Lower lobe of right lung (tissue), 2 donors: ENCODE measurements around the gene CIITA. TPM values are rescaled to one million over a fixed set of nuclear protein-coding genes. Genes with fewer than 3 reads are reported as not detected.

Experiments used
- ATAC-seq, 2 donors: fragments of 200-7000 bp; cut with Tn5 transposase; one replicate each; pipeline ENCODE4 v1.9.1; 2020 to 2022; ENCODE audit warnings: mild to moderate bottlenecking in 2 of 2, moderate library complexity in 2 of 2
- DNase-seq: peaks from one replicate; pipeline ENCODE4 v3.0.0-alpha.2; 2020
- H3K27ac ChIP-seq: fragments of 200-600 bp; one replicate; pipeline ENCODE4 v1.8.0; 2022
- H3K27me3 ChIP-seq: fragments of 200-600 bp; one replicate; pipeline ENCODE4 v1.8.0; 2022; ENCODE audit warnings: low read depth
- H3K36me3 ChIP-seq: fragments of 200-600 bp; one replicate; pipeline ENCODE4 v1.8.0; 2022; ENCODE audit warnings: mild to moderate bottlenecking
- H3K4me1 ChIP-seq: fragments of 200-600 bp; one replicate; pipeline ENCODE4 v1.8.0; 2022
- H3K4me3 ChIP-seq: fragments of 200-600 bp; one replicate; pipeline ENCODE4 v1.8.0; 2022; ENCODE audit warnings: mild to moderate bottlenecking
- H3K9me3 ChIP-seq: fragments of 200-600 bp; one replicate; pipeline ENCODE4 v1.8.0; 2022
- intact Hi-C: fragments of 100-400 bp; cut with DNase I; formaldehyde crosslinking; loops from one replicate; pipeline ENCODE4 v1.11.0; 2022
- total RNA-seq: library from RNA; stranded (reverse); fragmentation: NEBNext Ultra II Directional; extraction: Animal tissue kit (Norgen Biotek cat#: 25700); gene quantifications from one replicate; pipeline ENCODE4 v1.2.1, GENCODE V29; 2021
- TF ChIP-seq, protein P1 (sequence below): fragments of 200-600 bp; IDR thresholded peaks from one replicate; pipeline ENCODE4 v1.8.0; 2022; ENCODE audit warnings: antibody characterized with exemption, mild to moderate bottlenecking
- donor health status: DM: no; HTN: yes; CAD: no; lungs with severe emphysema.

CIITA gene
- total RNA-seq, 1 donor from 2014 or later, result 119 TPM

DNA sequence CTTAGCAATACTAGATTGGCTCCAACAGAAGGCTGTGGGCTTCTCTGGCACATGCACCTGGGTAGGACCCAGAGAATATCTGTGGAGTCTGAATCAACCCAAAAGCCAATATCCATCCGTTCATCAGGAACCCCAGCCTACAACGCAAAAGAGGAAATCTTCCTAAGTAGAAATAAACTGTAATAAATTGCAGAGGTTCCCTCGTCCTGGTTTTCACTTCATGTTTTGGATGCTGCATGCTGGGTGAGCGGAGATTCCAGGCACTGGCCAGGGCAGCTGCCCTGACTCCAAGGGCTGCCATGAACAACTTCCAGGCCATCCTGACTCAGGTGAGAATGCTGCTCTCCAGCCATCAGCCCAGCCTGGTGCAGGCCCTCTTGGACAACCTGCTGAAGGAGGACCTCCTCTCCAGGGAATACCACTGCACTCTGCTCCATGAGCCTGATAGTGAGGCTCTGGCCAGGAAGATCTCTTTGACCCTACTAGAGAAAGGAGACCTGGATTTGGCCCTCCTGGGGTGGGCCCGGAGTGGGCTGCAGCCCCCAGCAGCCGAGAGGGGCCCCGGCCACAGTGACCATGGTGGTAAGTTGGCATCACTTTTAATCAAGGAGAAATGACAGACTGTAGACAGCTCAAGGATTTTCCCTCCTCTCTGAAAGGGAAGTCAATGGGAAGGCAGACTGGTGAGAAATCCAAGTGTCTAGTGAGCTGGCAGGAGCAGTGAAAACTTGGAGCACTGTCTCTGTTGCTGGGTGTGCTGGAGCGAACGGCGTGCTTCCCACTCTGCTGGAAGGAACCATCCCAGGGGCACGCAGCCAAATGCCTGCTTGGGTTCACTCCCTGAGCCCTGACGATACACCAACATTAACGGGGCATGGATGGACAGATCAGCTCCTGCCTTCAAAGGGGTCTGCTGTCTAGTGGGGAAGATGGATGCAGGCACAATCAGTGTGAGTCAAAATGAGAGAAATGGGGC, 10.7 kb upstream of the CIITA start:
- ATAC-seq (no peak), DNase-seq (no peak)
- peak overlapping the region; percentile 71 for H3K27ac ChIP-seq
- TF ChIP-seq, protein P1, sequence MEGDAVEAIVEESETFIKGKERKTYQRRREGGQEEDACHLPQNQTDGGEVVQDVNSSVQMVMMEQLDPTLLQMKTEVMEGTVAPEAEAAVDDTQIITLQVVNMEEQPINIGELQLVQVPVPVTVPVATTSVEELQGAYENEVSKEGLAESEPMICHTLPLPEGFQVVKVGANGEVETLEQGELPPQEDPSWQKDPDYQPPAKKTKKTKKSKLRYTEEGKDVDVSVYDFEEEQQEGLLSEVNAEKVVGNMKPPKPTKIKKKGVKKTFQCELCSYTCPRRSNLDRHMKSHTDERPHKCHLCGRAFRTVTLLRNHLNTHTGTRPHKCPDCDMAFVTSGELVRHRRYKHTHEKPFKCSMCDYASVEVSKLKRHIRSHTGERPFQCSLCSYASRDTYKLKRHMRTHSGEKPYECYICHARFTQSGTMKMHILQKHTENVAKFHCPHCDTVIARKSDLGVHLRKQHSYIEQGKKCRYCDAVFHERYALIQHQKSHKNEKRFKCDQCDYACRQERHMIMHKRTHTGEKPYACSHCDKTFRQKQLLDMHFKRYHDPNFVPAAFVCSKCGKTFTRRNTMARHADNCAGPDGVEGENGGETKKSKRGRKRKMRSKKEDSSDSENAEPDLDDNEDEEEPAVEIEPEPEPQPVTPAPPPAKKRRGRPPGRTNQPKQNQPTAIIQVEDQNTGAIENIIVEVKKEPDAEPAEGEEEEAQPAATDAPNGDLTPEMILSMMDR, result no peak
- H3K27me3 ChIP-seq, result no peaks in the 10 kb centered on the region
- H3K9me3 ChIP-seq, result no peaks in the 10 kb centered on the region
- H3K36me3 ChIP-seq, result no peaks in the 10 kb centered on the region
- intact Hi-C loops, result no loop called here
- H3K4me3 ChIP-seq, result peak overlapping the region; percentile 34
- H3K4me1 ChIP-seq, result peaks cover 57% of the 10 kb centered on the region

DNA sequence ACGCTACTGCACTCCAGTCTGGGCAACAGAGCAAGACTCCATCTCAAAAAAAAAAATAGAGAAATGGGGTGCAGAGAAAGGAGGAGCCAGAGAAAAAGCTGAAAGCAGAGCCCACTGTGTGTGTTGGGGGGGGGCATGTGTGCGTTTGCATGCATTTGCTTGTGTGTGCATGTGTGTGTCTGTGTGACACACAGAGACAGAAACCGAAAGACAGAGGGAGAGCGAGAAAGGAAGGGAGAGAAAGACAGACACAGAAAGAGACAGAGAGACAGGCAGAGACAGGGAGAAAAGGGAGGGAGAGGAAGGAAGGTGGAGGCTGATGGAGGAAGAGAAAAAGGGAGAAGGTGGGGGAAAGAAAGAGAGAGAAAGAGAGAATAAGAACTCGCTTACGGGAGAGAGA, 9.8 kb upstream of the CIITA start:
- ATAC-seq (no peak), DNase-seq (no peak)
- Histone ChIP-seq H3K9me3 (no peaks in the 10 kb centered on the region), H3K27me3 (no peaks in the 10 kb centered on the region), H3K27ac (peak overlapping the region; percentile 71), H3K4me1 (peaks cover 62% of the 10 kb centered on the region), H3K4me3 (peak overlapping the region; percentile 34), H3K36me3 (no peaks in the 10 kb centered on the region)
- intact Hi-C loops, result no loop called here
- TF ChIP-seq, protein P1, result no peak

DNA sequence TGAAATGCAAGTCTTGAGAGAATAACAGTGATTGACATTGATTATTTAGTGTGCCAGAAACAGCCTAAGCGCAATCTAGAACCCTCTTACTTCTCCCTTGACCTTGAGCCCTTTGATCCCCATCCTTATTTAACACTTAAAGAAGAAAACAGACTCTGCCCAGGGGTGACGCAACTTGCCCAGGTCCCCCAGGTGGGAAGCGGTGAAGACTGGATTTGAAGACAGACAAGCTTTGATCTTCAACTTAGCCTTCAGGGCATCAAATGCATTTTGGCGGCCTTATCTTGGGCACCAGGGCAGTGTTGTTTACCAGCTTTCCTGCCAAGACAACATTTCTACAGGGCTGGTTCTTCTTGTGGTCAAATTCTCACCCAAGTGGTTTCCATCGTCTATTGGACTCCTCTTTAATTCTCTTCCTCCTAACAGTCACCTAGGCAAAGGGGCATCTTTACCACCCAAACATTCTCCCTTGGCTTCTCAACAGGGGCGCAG, 8.9 kb upstream of the CIITA start:
- no peaks in the 10 kb centered on the region for H3K27me3 ChIP-seq
- peak overlapping the region; percentile 35 for H3K4me3 ChIP-seq
- no peaks in the 10 kb centered on the region for H3K9me3 ChIP-seq
- intact Hi-C loops, result no loop called here
- no peaks in the 10 kb centered on the region for H3K36me3 ChIP-seq
- H3K4me1 ChIP-seq, result peaks cover 56% of the 10 kb centered on the region
- ATAC-seq (no peak), DNase-seq (no peak)
- TF ChIP-seq, protein P1, result no peak
- peak overlapping the region; percentile 71 for H3K27ac ChIP-seq

DNA sequence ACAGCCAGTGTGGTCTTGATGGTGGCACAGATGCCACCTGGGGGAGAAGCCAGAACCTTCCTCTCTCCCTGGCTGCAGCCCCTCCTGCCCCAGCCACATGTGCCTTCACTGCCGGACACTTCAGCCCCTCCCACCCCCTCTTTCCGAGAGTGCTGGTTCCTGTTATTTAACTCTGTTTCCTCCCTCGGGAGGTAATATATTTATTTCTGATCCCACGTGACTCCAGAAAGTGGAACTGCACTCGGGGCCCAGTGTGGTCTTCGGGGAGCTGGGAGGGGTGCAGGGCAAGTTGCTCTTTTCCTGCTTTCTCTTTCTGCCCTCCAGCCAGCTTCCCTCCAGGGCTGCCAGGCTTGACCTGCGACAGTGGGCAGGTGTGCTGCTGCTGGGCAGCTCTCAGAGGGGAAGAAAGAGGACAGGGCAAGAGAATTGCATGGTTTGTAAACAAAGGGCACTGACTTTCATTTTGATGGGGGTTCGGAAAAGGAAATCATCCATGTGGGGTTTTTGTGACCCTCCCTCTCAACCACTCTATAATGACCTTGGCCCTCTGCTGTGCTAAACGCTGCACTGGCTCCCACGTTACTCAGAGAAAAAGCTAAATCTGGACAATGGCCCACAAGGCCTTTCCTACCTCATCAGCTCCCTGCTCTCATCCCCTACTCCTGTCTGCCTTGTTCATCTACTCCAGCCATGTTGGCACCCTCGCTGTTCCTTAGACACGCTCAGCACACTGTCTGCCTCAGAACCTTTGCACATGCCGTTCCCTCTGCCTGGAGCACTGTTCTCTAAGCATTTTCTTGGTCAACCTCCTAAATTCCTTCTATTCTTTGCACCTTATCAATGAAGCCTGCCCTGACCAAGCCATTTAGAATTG, 8.2 kb upstream of the CIITA start:
- Histone ChIP-seq H3K27me3 (no peaks in the 10 kb centered on the region), H3K4me3 (peak overlapping the region; percentile 35), H3K27ac (peak overlapping the region; percentile 71), H3K36me3 (no peaks in the 10 kb centered on the region), H3K9me3 (no peaks in the 10 kb centered on the region), H3K4me1 (peaks cover 56% of the 10 kb centered on the region)
- DNase-seq (peak; percentile 78), ATAC-seq (peak; percentile 47 to 64)
- TF ChIP-seq, protein P1, result no peak
- intact Hi-C loops, result no loop called here

DNA sequence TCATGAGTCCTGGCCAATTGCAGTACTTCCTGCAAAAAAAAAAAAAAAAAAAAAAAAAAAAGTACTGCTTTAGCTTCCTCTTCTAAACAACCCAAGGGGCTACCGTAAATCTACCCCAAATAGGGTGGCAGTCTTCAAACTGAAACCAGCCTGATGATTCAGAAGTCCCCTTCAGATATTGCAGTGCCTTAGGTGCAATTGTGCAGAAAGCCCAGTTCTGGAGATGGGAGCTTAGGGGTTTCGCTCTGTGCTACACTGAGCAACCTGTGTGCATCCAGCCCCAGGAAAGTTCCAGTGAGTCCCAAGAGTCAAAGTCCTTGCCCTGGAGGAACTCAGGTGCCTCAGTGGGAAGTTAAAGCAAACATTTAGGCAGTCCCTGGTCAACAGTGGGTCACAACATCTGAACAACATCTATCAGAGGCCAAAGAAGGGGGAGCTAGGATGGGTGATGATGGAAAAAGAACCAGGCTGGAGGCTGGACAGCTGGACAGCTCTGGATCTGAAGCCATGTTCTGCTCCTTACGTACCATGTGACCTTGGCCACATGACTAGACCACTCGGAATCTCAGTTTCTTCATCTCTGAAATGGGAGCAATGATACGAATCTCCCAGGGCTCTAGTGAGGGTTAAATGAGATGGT, 6.7 kb upstream of the CIITA start:
- no peaks in the 10 kb centered on the region for H3K9me3 ChIP-seq
- intact Hi-C loops, result no loop called here
- H3K27me3 ChIP-seq, result no peaks in the 10 kb centered on the region
- H3K36me3 ChIP-seq, result no peaks in the 10 kb centered on the region
- TF ChIP-seq, protein P1, result no peak
- ATAC-seq, result no peak
- DNase-seq, result no peak
- H3K4me3 ChIP-seq, result no peak overlapping the region
- H3K27ac ChIP-seq, result peak overlapping the region; percentile 72
- H3K4me1 ChIP-seq, result peaks cover 56% of the 10 kb centered on the region
